Measurements from ENCODE around the gene ASIC2. TPM values are rescaled to one million over a fixed set of nuclear protein-coding genes. Genes with fewer than 3 reads are reported as not detected.

ASIC2 gene
- total RNA-seq, 4 donors from 2014 or later: 0.48 TPM; not detected in 3

GRCh38 chr17:33291248-33292200, 1.6 kb downstream of the ASIC2 start:
- TF ChIP-seq, protein P1, sequence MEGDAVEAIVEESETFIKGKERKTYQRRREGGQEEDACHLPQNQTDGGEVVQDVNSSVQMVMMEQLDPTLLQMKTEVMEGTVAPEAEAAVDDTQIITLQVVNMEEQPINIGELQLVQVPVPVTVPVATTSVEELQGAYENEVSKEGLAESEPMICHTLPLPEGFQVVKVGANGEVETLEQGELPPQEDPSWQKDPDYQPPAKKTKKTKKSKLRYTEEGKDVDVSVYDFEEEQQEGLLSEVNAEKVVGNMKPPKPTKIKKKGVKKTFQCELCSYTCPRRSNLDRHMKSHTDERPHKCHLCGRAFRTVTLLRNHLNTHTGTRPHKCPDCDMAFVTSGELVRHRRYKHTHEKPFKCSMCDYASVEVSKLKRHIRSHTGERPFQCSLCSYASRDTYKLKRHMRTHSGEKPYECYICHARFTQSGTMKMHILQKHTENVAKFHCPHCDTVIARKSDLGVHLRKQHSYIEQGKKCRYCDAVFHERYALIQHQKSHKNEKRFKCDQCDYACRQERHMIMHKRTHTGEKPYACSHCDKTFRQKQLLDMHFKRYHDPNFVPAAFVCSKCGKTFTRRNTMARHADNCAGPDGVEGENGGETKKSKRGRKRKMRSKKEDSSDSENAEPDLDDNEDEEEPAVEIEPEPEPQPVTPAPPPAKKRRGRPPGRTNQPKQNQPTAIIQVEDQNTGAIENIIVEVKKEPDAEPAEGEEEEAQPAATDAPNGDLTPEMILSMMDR (IDR thresholded peaks at IDR 0.05): no peak
- no peak for DNase-seq (ENCODE audit: low spot score)
- peak; percentile 24 for ATAC-seq (ENCODE audit: low FRiP score)

DNA sequence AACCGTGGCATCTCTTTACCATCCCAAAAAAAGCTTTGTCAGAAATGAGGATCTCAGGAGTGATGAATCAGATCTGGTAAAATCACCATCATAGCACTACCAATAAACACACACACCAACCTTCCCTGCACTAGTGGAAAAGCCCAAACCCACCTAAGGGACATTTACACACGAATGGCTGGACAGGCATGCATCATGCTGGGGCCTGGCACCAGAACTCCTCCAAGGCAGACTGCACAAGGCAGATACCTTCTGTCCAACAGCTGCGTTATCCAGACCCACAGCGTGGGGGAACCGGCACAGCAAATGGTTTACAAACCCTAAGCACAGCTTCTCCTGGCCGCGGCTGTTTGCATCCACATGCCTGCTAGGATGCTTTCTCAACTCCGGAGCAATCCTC, 2.8 kb downstream of the ASIC2 start:
- ATAC-seq (ENCODE audit: low FRiP score) (no peak), DNase-seq (ENCODE audit: low spot score) (no peak)
- TF ChIP-seq, protein P1 (IDR thresholded peaks at IDR 0.05): no peak

DNA sequence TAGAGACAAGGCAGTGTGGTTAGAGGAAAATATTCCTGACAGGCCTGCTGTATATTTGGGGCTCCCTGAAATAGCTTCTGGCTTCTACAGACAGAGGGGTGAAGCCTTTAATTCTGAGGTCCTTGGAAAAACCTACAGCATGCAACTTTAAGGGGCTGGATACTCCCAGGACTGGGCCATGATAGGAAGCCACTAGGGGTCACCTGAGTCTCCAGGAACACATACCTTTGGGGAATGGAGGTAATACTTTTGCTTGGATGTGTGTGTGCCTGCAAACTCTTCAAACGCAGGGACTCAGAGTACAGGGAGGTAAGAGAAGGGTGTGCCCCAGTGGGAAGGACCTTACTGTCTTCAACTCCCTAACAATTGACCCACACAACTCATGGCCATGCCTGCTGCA, 4.1 kb downstream of the ASIC2 start:
- TF ChIP-seq, protein P1 (IDR thresholded peaks at IDR 0.05): no peak
- ATAC-seq (ENCODE audit: low FRiP score) (no peak), DNase-seq (ENCODE audit: low spot score) (no peak)

DNA sequence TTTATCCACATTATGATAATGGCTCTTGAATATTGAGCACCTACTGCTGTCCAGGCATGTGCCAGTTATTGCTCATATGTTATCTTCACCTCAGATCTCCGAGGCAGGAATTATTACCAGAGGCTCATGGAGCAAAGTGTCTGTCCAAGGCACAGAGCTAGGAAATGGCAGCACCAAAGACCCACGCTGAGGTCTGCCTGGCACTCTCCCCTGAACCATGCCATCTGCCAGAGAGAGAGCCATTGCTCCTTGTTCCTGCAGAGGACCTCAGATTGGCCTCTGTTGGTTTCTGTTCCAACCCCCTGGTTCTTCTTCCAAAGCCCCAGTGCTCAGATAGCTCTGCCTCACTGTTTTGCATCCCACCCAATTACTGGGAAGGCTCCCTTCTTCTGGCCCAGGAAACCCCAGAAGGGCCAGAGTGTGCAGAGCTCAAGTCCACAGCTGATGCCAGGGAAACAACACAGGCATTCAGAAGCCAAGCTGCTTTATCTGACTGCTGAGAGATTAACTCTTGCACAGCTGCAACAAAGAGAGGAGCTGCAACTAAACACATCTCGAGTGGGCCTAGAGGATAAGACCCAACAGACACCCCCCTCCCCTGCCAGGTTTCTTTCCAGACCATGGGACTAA, 5.9 kb downstream of the ASIC2 start:
- TF ChIP-seq, protein P1 (IDR thresholded peaks at IDR 0.05): no peak
- ATAC-seq (ENCODE audit: low FRiP score): no peak
- DNase-seq (ENCODE audit: low spot score): no peak

DNA sequence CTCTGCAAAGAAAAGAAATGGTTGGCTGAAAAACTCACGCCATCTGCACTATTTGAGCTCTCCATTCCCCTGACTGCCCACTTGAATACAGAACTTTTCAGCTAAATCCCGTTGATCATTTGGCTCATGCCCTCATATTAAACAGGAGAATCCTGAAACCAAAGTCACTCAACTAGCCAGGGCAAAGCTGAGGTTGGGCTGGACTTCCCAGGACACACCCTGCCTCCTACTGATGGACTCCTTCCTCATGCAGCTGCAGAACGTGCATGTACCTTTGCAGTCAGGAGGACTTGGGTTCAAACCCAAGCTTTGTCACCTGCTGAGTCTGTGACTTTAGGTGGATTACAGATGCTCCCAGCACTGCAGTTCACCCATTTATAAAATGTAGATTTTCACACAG, 7.7 kb downstream of the ASIC2 start:
- TF ChIP-seq, protein P1 (IDR thresholded peaks at IDR 0.05): no peak
- ATAC-seq (ENCODE audit: low FRiP score) (no peak), DNase-seq (ENCODE audit: low spot score) (no peak)

GRCh38 chr17:33284022-33284421, 9.1 kb downstream of the ASIC2 start:
- ATAC-seq (ENCODE audit: low FRiP score) (peak; percentile 78), DNase-seq (ENCODE audit: low spot score) (no peak)
- TF ChIP-seq, protein P1 (IDR thresholded peaks at IDR 0.05): no peak

Data from omental fat pad (tissue), 4 donors.